OCI-LY3 (cell line): ENCODE results near the gene LRRC37B.

Experiments
- CTCF ChIP-seq: fragments of 200-600, 300-600 bp; sonication (generic); IDR thresholded peaks from 2 replicates; pipeline ENCODE4 v1.5.1; 2014; ENCODE audit warnings: antibody characterized with exemption, low read length, low read depth
- EZH2phosphoT487 ChIP-seq: fragments of 200-600 bp; shearing (Covaris generic); IDR thresholded peaks from 2 replicates; pipeline ENCODE4 v1.6.1; 2018; ENCODE audit warnings: antibody characterized with exemption, mixed run types, low read depth

DNA sequence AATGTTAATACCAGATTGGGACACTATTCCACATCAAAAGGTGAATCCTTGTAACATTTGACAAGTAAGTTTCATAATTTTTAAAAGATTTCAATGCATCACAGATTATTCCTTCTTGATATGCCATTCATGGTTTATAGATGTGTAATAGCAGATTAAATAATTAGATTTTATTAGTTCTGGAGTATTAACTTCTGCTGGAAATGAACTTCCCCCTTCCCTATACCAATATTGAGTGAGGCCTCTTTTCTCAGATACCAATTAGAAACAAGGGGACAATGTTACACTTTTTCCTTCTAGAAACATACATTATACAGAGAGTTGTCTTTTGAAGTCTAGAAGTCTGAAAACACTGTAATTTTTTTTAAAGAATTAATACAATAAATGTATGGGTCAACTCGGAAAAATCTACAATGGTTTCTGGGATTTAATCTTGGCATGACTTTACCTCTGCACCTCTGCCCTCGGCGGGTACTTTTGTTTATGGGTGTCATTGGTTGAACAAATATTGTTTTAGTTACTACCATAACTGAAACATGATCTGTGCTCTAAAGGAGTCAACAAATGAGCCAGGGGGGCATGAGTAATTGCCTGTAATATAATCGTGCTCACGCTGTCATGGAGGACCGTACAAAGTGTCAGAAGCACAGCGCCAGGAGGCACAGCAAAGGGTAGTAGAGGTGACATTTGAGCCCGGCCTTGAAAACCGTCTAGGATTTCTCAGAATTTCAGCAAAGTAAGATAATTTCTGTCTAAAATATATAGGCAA, 8.2 kb downstream of the LRRC37B start:
- TF ChIP-seq CTCF = no peak
- no peak for TF ChIP-seq EZH2phosphoT487
